DOHH2 (cell line): ENCODE results near the gene DCST1.

ENCODE experiments used
- CTCF ChIP-seq: fragments of 200-600 bp; sonication (generic); IDR thresholded peaks from one replicate; pipeline ENCODE4 v1.5.1; 2014; ENCODE audit warnings: antibody characterized with exemption, mild to moderate bottlenecking, low read depth, low read length; ENCODE audit not compliant: poor library complexity, severe bottlenecking
- EZH2phosphoT487 ChIP-seq: fragments of 200-600 bp; sonication (generic); IDR thresholded peaks from 2 replicates; pipeline ENCODE4 v1.6.1; 2017; ENCODE audit warnings: borderline replicate concordance, mild to moderate bottlenecking, antibody characterized with exemption, low read length, moderate library complexity, mixed read lengths

DNA sequence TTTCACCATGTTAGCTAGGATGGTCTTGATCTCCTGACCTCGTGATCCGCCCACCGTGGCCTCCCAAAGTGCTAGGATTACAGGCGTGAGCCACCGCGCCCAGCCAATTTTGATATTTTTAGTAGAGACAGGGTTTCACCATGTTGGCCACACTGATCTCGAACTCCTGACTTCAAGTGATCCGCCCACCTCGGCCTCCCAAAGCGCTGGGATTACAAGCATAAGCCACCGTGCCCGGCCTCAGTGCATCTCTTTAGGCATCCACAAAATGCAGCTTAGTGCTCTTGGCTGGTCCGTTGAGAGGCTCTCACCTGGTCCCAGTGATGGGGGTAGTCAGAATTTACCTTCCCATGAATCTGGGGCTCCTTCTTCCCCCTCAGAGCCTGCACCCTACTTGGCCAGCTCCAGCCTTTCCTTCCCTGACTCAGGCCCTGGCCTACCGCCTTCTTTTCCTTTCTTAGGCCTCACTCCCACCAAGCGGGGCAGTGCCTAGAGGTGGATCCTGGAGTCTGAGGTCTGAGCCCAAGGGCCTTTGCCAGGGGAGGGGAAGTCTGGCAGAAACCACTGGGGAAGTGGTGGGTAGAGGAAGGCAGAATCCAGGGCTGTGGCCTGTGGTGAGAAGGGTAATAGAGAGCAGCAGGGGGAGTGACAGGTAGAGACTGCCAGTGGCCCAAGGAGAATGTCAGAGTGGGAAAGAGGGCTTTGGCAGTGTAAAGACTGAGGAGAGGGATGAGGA is 36.5 kb upstream of the DCST1 start:
- TF ChIP-seq EZH2phosphoT487 (no peak), CTCF (no peak)
